T-helper 2 cell (primary cell): Measurements from ENCODE around the gene JAZF1.

Source experiments
- DNase-seq, 5 experiments: peaks; one replicate each; pipeline versions ENCODE4 v3.0.0 to v3.0.0-alpha.2; 2012 to 2022

Gene JAZF1

GRCh38 chr7:28069807-28070206 is 110.8 kb downstream of the JAZF1 start:
- DNase-seq = no peak

GRCh38 chr7:28069388-28069787 is 111.2 kb downstream of the JAZF1 start:
- no peak for DNase-seq

GRCh38 chr7:28068811-28069216 is 111.8 kb downstream of the JAZF1 start:
- no peak for DNase-seq

- DNase-seq = no peak
These were observed 113.4 kb downstream of the JAZF1 start for GRCh38 chr7:28067171-28067570.

- DNase-seq = no peak
These were observed 114.8 kb downstream of the JAZF1 start for GRCh38 chr7:28065721-28066285.

- no peak for DNase-seq
These were observed 115.3 kb downstream of the JAZF1 start for GRCh38 chr7:28065308-28065707.

GRCh38 chr7:28064437-28064836 is 116.2 kb downstream of the JAZF1 start:
- DNase-seq = no peak

- peak in 3 of 5 experiments; percentile 30 to 67 (median 31) for DNase-seq
These were observed 118.2 kb downstream of the JAZF1 start for GRCh38 chr7:28062197-28062991.

- no peak for DNase-seq
These were observed 118.8 kb downstream of the JAZF1 start for GRCh38 chr7:28061824-28062196.

GRCh38 chr7:28060371-28060950 is 120.1 kb downstream of the JAZF1 start:
- no peak for DNase-seq

- no peak for DNase-seq
These were observed 125.4 kb downstream of the JAZF1 start for GRCh38 chr7:28055161-28055544.

- no peak for DNase-seq
These were observed 125.9 kb downstream of the JAZF1 start for GRCh38 chr7:28054531-28055160.

- DNase-seq = no peak
These were observed 127.7 kb downstream of the JAZF1 start for GRCh38 chr7:28052933-28053332.

GRCh38 chr7:28048694-28049093 is 131.9 kb downstream of the JAZF1 start:
- no peak for DNase-seq

GRCh38 chr7:28046035-28046434 is 134.6 kb downstream of the JAZF1 start:
- no peak for DNase-seq

GRCh38 chr7:28045592-28045991 is 135.0 kb downstream of the JAZF1 start:
- no peak for DNase-seq

- no peak for DNase-seq
These were observed 135.8 kb downstream of the JAZF1 start for GRCh38 chr7:28044825-28045224.

- DNase-seq = no peak
These were observed 137.9 kb downstream of the JAZF1 start for GRCh38 chr7:28042721-28043120.

GRCh38 chr7:28041508-28042314 is 138.9 kb downstream of the JAZF1 start:
- peak in 1 of 5 experiments; percentile 36 for DNase-seq

- no peak for DNase-seq
These were observed 142.3 kb downstream of the JAZF1 start for GRCh38 chr7:28038175-28038797.

GRCh38 chr7:28037220-28038010 is 143.2 kb downstream of the JAZF1 start:
- DNase-seq = peak in 1 of 5 experiments; percentile 89
